Stimulated activated naive B cell treated with anti-CD40 and anti-IgM and Interleukin-4, amounts not matched to agents 10 μg/mL and 1 μg/mL and 100 μg/mL, for 72 hours (primary cell): ENCODE measurements around the gene SH2D2A.
A peak's percentile ranks its signal among the peaks of the same experiment; 100 is the strongest.

Experiments used
- ATAC-seq, 2 donors: fragments of 150-1000 bp; cut with Tn5 transposase; replicated peaks; 2 replicates each; pipeline ENCODE4 v1.10.0; 2021; ENCODE audit warnings: moderate library complexity in 1 of 2
- DNase-seq: peaks from one replicate; pipeline ENCODE4 v3.0.0; 2021
- H3K27ac Mint-ChIP-seq: one replicate; pipeline ENCODE4 v1.8.0; 2022; ENCODE audit warnings: mild to moderate bottlenecking, mixed read lengths
- H3K27me3 Mint-ChIP-seq, 2 donors: one replicate each; pipeline ENCODE4 v1.8.0; 2022; ENCODE audit warnings: mixed read lengths in 2 of 2
- H3K36me3 Mint-ChIP-seq, 2 donors: one replicate each; pipeline ENCODE4 v1.8.0; 2022; ENCODE audit warnings: mixed read lengths in 2 of 2, mild to moderate bottlenecking in 1 of 2
- H3K4me1 Mint-ChIP-seq, 2 donors: one replicate each; pipeline ENCODE4 v1.8.0; 2022; ENCODE audit warnings: mixed read lengths in 2 of 2, mild to moderate bottlenecking in 1 of 2
- H3K4me3 Mint-ChIP-seq, 2 donors: one replicate each; pipeline ENCODE4 v1.8.0; 2022; ENCODE audit warnings: mild to moderate bottlenecking in 2 of 2, mixed read lengths in 2 of 2, moderate library complexity in 1 of 2
- H3K9me3 Mint-ChIP-seq, 2 donors: one replicate each; pipeline ENCODE4 v1.8.0; 2022; ENCODE audit warnings: mixed read lengths in 2 of 2, mild to moderate bottlenecking in 1 of 2

The SH2D2A gene

DNA sequence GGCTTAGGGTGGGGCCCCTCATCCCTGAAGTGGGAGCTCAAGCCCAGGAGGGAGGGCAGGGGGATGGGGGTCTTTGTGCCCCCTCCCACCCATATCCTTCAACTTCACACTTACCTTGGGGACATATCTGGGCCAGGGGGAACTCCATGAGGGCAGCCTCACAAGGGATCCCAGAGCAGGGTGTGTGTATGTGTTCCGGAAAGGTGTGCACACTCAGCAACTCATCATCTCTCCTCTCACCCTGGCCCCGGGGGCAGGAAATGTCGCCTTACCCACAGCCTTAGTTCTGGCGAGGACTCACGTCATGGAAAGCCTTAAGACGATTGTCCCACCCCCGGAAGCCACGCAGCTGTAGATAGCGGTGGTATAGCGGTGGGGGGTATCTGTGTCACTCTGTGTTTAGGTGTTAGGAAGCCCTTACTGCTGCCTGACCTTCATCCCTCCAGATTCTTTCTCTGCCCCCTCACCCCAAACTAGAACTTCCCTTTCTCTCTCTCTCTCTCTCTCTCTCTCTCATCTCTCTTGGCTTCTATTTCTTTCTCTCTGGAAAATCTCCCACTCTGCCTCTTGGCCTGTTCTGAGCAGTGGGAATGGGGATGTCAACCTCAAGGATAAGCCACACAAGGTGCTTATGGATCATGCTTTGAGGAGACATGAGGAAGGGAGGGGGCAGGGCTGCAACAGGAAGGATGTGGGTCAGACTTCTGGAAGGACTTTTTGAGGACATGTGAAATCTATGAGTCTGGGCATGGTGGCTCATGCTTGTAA is at the start of gene SH2D2A:
Gene SH2D2A (minus strand): TSS at position 288 of the 768 bp plus-strand sequence. CDS start 140 bp downstream, at position 148.
- H3K27me3 Mint-ChIP-seq = peaks cover 11 to 36% of the 10 kb centered on the region in 2 donors
- ATAC-seq (peak; percentile 95), DNase-seq (peak; percentile 68)
- peak within 1 kb of the TSS; percentile 94 for H3K27ac Mint-ChIP-seq
- peak within 1 kb of the TSS; percentile 68 to 76 for H3K4me3 Mint-ChIP-seq
- H3K9me3 Mint-ChIP-seq = peaks cover 0 to 1% of the 10 kb centered on the region in 2 donors
- H3K36me3 Mint-ChIP-seq = peaks cover 14% of the 10 kb centered on the region in 2 donors
- H3K4me1 Mint-ChIP-seq = peaks cover 26 to 39% of the 10 kb centered on the region in 2 donors

DNA sequence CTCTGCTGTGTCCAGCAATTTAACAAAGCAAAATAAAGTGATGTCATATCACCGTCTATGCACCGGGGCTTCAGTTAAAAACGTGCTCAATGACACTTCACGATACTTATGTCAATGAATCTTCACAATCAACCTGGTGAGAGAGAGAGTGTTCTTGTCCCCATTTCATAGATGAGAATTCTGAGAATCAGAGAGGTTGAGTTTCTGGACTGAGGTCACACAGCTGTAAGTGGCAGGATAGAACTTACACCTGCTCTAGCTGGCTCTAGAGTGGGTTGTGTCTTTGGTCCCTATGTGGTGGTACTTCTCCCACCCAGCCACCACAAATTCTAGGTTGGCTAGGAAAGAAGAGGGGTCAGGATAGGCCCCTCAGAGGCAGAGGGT is 49.2 kb upstream of the SH2D2A start:
- Mint-ChIP-seq H3K36me3 (no peaks in the 10 kb centered on the region), H3K4me3 (no peak overlapping the region), H3K9me3 (no peaks in the 10 kb centered on the region), H3K27me3 (peaks cover 53 to 68% of the 10 kb centered on the region in 2 donors), H3K4me1 (peaks cover 2 to 6% of the 10 kb centered on the region in 2 donors), H3K27ac (no peak overlapping the region)
- DNase-seq = no peak
- ATAC-seq = no peak

- H3K4me1 Mint-ChIP-seq = peaks cover 5 to 9% of the 10 kb centered on the region in 2 donors
- H3K27me3 Mint-ChIP-seq = peaks cover 58 to 70% of the 10 kb centered on the region in 2 donors
- no peaks in the 10 kb centered on the region for H3K36me3 Mint-ChIP-seq
- H3K4me3 Mint-ChIP-seq = no peak overlapping the region
- ATAC-seq = no peak
- no peak overlapping the region for H3K27ac Mint-ChIP-seq
- no peak for DNase-seq
- H3K9me3 Mint-ChIP-seq = no peaks in the 10 kb centered on the region
Measured at GRCh38 chr1:156865258-156865657, 48.6 kb upstream of the SH2D2A start.

DNA sequence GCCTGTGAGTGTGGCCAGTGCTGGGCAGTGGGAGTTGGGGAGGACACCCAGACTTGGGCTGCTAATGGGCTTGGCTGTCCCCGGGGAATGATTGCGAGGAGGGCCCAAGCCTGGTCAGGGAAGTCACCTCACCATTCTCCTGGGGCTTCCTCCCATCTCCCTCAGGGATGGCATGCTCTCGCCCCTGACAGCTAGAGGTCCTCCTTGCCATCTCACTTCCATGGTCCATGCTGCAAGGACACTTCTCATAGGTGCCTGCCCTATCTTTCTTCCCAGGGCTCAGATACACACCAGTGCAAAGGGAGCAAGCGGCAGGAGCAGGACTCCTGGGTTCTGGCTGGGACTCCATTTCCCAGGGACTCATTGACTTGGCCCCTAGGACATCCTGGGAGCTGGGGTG is 48.1 kb upstream of the SH2D2A start:
- no peak for ATAC-seq
- Mint-ChIP-seq H3K9me3 (no peaks in the 10 kb centered on the region), H3K4me3 (no peak overlapping the region), H3K4me1 (peaks cover 6 to 13% of the 10 kb centered on the region in 2 donors), H3K27ac (no peak overlapping the region), H3K36me3 (no peaks in the 10 kb centered on the region), H3K27me3 (peaks cover 63 to 70% of the 10 kb centered on the region in 2 donors)
- no peak for DNase-seq

GRCh38 chr1:156863631-156864030 is 47.0 kb upstream of the SH2D2A start:
- DNase-seq (no peak), ATAC-seq (no peak)
- no peak overlapping the region for H3K27ac Mint-ChIP-seq
- H3K27me3 Mint-ChIP-seq = peaks cover 68 to 70% of the 10 kb centered on the region in 2 donors
- H3K36me3 Mint-ChIP-seq = no peaks in the 10 kb centered on the region
- peaks cover 8 to 19% of the 10 kb centered on the region in 2 donors for H3K4me1 Mint-ChIP-seq
- no peak overlapping the region for H3K4me3 Mint-ChIP-seq
- H3K9me3 Mint-ChIP-seq = no peaks in the 10 kb centered on the region

- no peak overlapping the region for H3K27ac Mint-ChIP-seq
- DNase-seq (no peak), ATAC-seq (no peak)
- H3K4me1 Mint-ChIP-seq = peaks cover 10 to 19% of the 10 kb centered on the region in 2 donors
- H3K4me3 Mint-ChIP-seq = no peak overlapping the region
- H3K9me3 Mint-ChIP-seq = no peaks in the 10 kb centered on the region
- H3K36me3 Mint-ChIP-seq = no peaks in the 10 kb centered on the region
- peaks cover 69 to 70% of the 10 kb centered on the region in 2 donors for H3K27me3 Mint-ChIP-seq
Measured at GRCh38 chr1:156862997-156863599, 46.5 kb upstream of the SH2D2A start.

- DNase-seq (no peak), ATAC-seq (no peak)
- Mint-ChIP-seq H3K27me3 (peaks cover 70 to 72% of the 10 kb centered on the region in 2 donors), H3K4me3 (no peak overlapping the region), H3K4me1 (peaks cover 10 to 19% of the 10 kb centered on the region in 2 donors), H3K36me3 (no peaks in the 10 kb centered on the region), H3K27ac (no peak overlapping the region), H3K9me3 (no peaks in the 10 kb centered on the region)
Measured at GRCh38 chr1:156862584-156862983, 45.9 kb upstream of the SH2D2A start.

DNA sequence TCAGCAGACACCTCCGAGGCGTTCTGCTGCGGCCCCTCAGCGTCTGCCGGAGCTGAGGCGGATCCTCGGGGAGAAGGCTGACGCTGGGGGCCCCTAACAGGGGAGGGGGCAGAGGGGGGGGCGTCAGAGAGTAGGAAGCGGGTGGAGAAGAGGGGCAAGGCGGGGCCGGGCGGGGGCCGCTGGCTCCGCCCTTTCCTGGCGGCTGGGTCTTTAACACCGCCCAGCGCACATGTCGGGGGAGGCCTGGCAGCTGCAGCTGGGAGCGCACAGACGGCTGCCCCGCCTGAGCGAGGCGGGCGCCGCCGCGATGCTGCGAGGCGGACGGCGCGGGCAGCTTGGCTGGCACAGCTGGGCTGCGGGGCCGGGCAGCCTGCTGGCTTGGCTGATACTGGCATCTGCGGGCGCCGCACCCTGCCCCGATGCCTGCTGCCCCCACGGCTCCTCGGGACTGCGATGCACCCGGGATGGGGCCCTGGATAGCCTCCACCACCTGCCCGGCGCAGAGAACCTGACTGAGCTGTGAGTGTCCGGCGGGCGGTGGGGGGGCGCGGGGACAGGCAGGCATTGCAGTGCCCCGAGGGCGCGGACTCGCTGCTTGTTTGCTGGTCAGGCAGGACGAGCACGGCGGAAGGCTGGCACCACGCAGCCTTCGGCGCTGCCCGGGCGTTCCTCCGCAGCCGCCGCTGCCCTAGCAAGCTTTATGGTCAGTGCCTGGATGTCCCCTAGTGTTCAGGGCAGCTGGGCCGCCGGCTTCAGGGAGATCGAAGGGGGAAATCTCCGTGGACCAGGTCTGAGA is 44.2 kb upstream of the SH2D2A start, which contains the start of gene NTRK1:
Gene NTRK1 (plus strand): TSS at position 238 of the 796 bp plus-strand sequence. CDS start 70 bp downstream, at position 308.
- peak within 1 kb of the TSS; percentile 77 to 78 for H3K4me3 Mint-ChIP-seq
- no peak for DNase-seq
- H3K9me3 Mint-ChIP-seq = no peaks in the 10 kb centered on the region
- H3K27me3 Mint-ChIP-seq = peaks cover 74 to 83% of the 10 kb centered on the region in 2 donors
- peak within 1 kb of the TSS; percentile 21 for H3K27ac Mint-ChIP-seq
- peaks cover 10 to 19% of the 10 kb centered on the region in 2 donors for H3K4me1 Mint-ChIP-seq
- peak; percentile 62 to 69 for ATAC-seq
- no peaks in the 10 kb centered on the region for H3K36me3 Mint-ChIP-seq

GRCh38 chr1:156860113-156860627 is 43.5 kb upstream of the SH2D2A start:
- no peaks in the 10 kb centered on the region for H3K36me3 Mint-ChIP-seq
- H3K4me3 Mint-ChIP-seq = peak overlapping the region; percentile 77 to 78
- peaks cover 10 to 19% of the 10 kb centered on the region in 2 donors for H3K4me1 Mint-ChIP-seq
- no peaks in the 10 kb centered on the region for H3K9me3 Mint-ChIP-seq
- DNase-seq (peak; percentile 23), ATAC-seq (peak; percentile 70 to 72)
- peaks cover 67 to 77% of the 10 kb centered on the region in 2 donors for H3K27me3 Mint-ChIP-seq
- H3K27ac Mint-ChIP-seq = peak overlapping the region; percentile 21

DNA sequence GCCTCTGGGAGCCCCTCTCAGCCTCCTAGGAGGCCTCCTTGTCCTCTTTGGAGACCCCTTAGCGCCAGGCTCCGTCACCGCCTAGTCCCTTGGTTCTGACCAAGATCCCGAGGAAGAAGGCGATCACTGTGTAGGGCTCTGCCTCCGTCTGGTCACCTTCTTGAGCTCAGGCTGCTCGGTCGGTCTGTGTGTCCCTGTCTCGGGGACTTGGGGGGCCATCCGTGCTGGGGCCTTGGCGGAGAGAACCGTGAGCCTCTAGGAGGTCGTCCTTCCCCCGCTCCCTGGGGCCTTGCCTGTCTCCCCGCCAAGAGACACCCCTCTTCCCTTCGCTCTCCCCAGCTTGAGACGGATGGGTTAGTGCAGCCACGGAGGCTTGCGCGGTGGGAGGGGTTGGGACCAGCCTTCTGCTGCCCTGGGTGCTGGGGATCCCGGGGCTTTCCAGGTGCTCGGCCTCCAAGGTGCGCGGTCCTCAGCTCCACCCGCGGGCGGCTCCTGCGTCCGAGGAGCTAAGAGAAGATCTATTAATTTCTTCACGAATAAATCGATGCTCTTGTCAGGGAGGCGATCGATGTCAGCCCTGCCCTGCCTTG is 43.0 kb upstream of the SH2D2A start:
- H3K36me3 Mint-ChIP-seq = no peaks in the 10 kb centered on the region
- H3K27me3 Mint-ChIP-seq = peaks cover 65 to 76% of the 10 kb centered on the region in 2 donors
- H3K4me1 Mint-ChIP-seq = peaks cover 10 to 19% of the 10 kb centered on the region in 2 donors
- peak; percentile 14 to 44 for ATAC-seq
- no peak for DNase-seq
- no peak overlapping the region for H3K27ac Mint-ChIP-seq
- H3K9me3 Mint-ChIP-seq = no peaks in the 10 kb centered on the region
- H3K4me3 Mint-ChIP-seq = peak overlapping the region; percentile 77 to 78

DNA sequence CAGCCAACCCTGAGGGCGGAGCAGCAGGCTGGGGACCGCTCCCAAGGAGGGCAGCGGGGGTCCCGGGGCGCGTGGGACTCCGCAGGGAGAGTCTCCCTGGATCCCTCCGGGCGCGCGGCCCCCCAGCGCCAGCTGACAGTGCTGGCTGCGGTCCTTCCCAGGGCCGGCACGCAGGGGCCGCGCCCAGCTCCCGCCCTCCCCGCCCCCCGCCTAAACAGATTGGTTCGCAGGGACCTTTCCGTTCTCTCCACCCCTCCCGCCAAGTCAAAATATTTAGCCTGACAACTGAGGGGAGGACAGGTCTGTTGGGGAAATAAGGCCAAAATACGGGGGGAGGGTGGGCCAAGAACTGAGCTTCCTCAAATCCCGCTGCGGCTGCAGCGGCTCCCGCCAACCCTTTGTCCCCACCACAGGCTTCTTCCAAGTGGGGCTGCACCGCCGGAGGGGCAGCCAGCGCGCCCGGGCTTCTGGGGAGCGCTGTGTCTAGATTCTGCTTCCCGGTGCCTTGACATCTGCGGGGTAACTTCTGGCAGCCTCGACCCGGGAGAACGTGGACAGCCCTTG is 42.4 kb upstream of the SH2D2A start, which contains the start of gene INSRR:
Gene INSRR (minus strand): TSS at position 159 of the 564 bp plus-strand sequence. CDS start 496 bp downstream, outside the sequence.
- Mint-ChIP-seq H3K36me3 (no peaks in the 10 kb centered on the region), H3K27me3 (peaks cover 62 to 73% of the 10 kb centered on the region in 2 donors), H3K4me1 (peaks cover 10 to 19% of the 10 kb centered on the region in 2 donors), H3K9me3 (no peaks in the 10 kb centered on the region), H3K4me3 (peak within 1 kb of the TSS; percentile 77 to 78), H3K27ac (no peak within 1 kb of the TSS)
- no peak for ATAC-seq
- DNase-seq = no peak

- peak overlapping the region in 1 of 2 donors; percentile 30 for H3K4me3 Mint-ChIP-seq
- no peak for ATAC-seq
- peaks cover 10 to 19% of the 10 kb centered on the region in 2 donors for H3K4me1 Mint-ChIP-seq
- no peaks in the 10 kb centered on the region for H3K9me3 Mint-ChIP-seq
- peaks cover 62 to 73% of the 10 kb centered on the region in 2 donors for H3K27me3 Mint-ChIP-seq
- DNase-seq = no peak
- H3K27ac Mint-ChIP-seq = no peak overlapping the region
- H3K36me3 Mint-ChIP-seq = no peaks in the 10 kb centered on the region
Measured at GRCh38 chr1:156858555-156858956, 41.9 kb upstream of the SH2D2A start.

GRCh38 chr1:156857532-156857931 is 40.9 kb upstream of the SH2D2A start:
- H3K4me1 Mint-ChIP-seq = peaks cover 7 to 19% of the 10 kb centered on the region in 2 donors
- H3K4me3 Mint-ChIP-seq = no peak overlapping the region
- peaks cover 61 to 73% of the 10 kb centered on the region in 2 donors for H3K27me3 Mint-ChIP-seq
- no peaks in the 10 kb centered on the region for H3K9me3 Mint-ChIP-seq
- H3K27ac Mint-ChIP-seq = no peak overlapping the region
- H3K36me3 Mint-ChIP-seq = no peaks in the 10 kb centered on the region
- no peak for ATAC-seq
- no peak for DNase-seq
